Endothelial cell of umbilical vein (primary cell): Measurements from ENCODE around the gene L3MBTL4. TPM values are rescaled to one million over a fixed set of nuclear protein-coding genes. Genes with fewer than 3 reads are reported as not detected.

ENCODE experiments used
- BruUV-seq: library from RNA; stranded (reverse); fragments of 400-500 nt; replicated peaks from 2 replicates; lab custom pipeline; 2021; lab: Mats Ljungman, UMichigan
- CTCF ChIA-PET: fragments of 300-600, 350-600 bp; sonication (Branson Sonifier 250); formaldehyde crosslinking; loops from one replicate; lab custom pipeline; 2021; ENCODE audit warnings: antibody characterized with exemption, inconsistent platforms; lab: Charles Lee
- POLR2A ChIA-PET: fragments of 300-600, 350-600 bp; sonication (Branson Sonifier 250); formaldehyde crosslinking; loops from one replicate; lab custom pipeline; 2021; ENCODE audit warnings: antibody characterized with exemption, inconsistent platforms; lab: Charles Lee
- DNase-seq: peaks from one replicate; pipeline ENCODE4 v3.0.0-alpha.2; 2011; ENCODE audit warnings: low read depth, low spot score
- FAIRE-seq: peaks from 2 replicates; lab custom pipeline; 2011; peaks lifted over from hg19 to GRCh38; lab: Jason Lieb, UNC
- H2AFZ ChIP-seq: 2 replicates; pipeline ENCODE4 v1.6.0; 2012; ENCODE audit warnings: low read depth, low read length, control low read depth, inconsistent platforms
- H3K27ac ChIP-seq: 2 replicates; pipeline ENCODE4 v1.5.1; 2011; ENCODE audit warnings: low read depth, mild to moderate bottlenecking, control low read depth, low read length, moderate library complexity; ENCODE audit not compliant: insufficient read depth
- H3K27me3 ChIP-seq, 2 experiments: 2 replicates each; pipeline versions ENCODE4 v1.6.0 to v1.6.1; 2011; ENCODE audit warnings: low read length in 2 of 2, mixed read lengths in 1 of 2; ENCODE audit not compliant: control insufficient read depth in 2 of 2, insufficient read depth in 2 of 2
- H3K36me3 ChIP-seq, 2 experiments: 2 replicates in 1 of 2; 3 replicates in 1 of 2; pipeline ENCODE4 v1.5.1; 2011; ENCODE audit warnings: low read length in 2 of 2, mild to moderate bottlenecking in 1 of 2, moderate library complexity in 1 of 2; ENCODE audit not compliant: control insufficient read depth in 2 of 2, insufficient read depth in 2 of 2; ENCODE audit errors: extremely low read depth in 1 of 2
- H3K4me1 ChIP-seq: 3 replicates; pipeline ENCODE4 v1.5.1; 2011; ENCODE audit warnings: mild to moderate bottlenecking, low read length; ENCODE audit not compliant: control insufficient read depth, insufficient read depth; ENCODE audit errors: extremely low read depth
- H3K4me2 ChIP-seq: 2 replicates; pipeline ENCODE4 v1.6.1; 2011; ENCODE audit warnings: low read length, control low read depth, mixed read lengths; ENCODE audit not compliant: insufficient read depth
- H3K4me3 ChIP-seq, 3 experiments: fragments of 200-600 bp in 1 of 3; sonication (generic), shearing (Covaris generic) in 1 of 3; replicated peaks in 1 of 3; 2 replicates each; pipeline ENCODE4 v1.5.1; 2011 to 2016; ENCODE audit warnings: control low read depth in 3 of 3, low read length in 3 of 3, mild to moderate bottlenecking in 2 of 3, inconsistent platforms in 1 of 3, low read depth in 1 of 3, moderate library complexity in 1 of 3; ENCODE audit not compliant: insufficient read depth in 1 of 3
- H3K79me2 ChIP-seq: 2 replicates; pipeline ENCODE4 v1.6.0; 2012; ENCODE audit warnings: low read length, inconsistent platforms; ENCODE audit not compliant: control insufficient read depth, insufficient read depth
- H3K9ac ChIP-seq: replicated peaks from 2 replicates; pipeline ENCODE3; 2011; ENCODE audit warnings: low read length, control low read depth; ENCODE audit not compliant: insufficient read depth; ENCODE audit errors: extremely low read depth
- H3K9me1 ChIP-seq: replicated peaks from 3 replicates; pipeline ENCODE4 v1.6.0; 2011; ENCODE audit warnings: mild to moderate bottlenecking, low read length; ENCODE audit not compliant: control insufficient read depth, insufficient read depth; ENCODE audit errors: extremely low read depth
- H3K9me3 ChIP-seq: replicated peaks from 2 replicates; pipeline ENCODE4 v1.5.1; 2012; ENCODE audit warnings: low read length, inconsistent platforms; ENCODE audit not compliant: control insufficient read depth, insufficient read depth
- H4K20me1 ChIP-seq: replicated peaks from 2 replicates; pipeline ENCODE3; 2011; ENCODE audit warnings: mild to moderate bottlenecking, low read length; ENCODE audit not compliant: control insufficient read depth, insufficient read depth; ENCODE audit errors: extremely low read depth
- EZH2 ChIP-seq: IDR thresholded peaks from 2 replicates; pipeline ENCODE4 v1.6.1; 2012; ENCODE audit warnings: borderline replicate concordance, low read depth, mild to moderate bottlenecking, moderate library complexity, low read length, inconsistent platforms; ENCODE audit not compliant: severe bottlenecking
- FOS ChIP-seq: IDR thresholded peaks from 2 replicates; pipeline ENCODE4 v1.6.1; 2011; ENCODE audit warnings: mild to moderate bottlenecking, low read length, moderate library complexity, borderline replicate concordance; ENCODE audit not compliant: insufficient read depth
- GATA2 ChIP-seq: IDR thresholded peaks from 2 replicates; pipeline ENCODE4 v1.7.0; 2011; ENCODE audit warnings: low read depth, mild to moderate bottlenecking, moderate library complexity, mixed read lengths, low read length; ENCODE audit not compliant: insufficient read length, insufficient read depth
- JUN ChIP-seq: IDR thresholded peaks from 2 replicates; pipeline ENCODE4 v1.6.1; 2011; ENCODE audit warnings: borderline replicate concordance, low read depth; ENCODE audit not compliant: insufficient read length, insufficient read depth
- MAX ChIP-seq: IDR thresholded peaks from 2 replicates; pipeline ENCODE4 v1.6.1; 2011; ENCODE audit not compliant: insufficient read depth, insufficient read length
- MYC ChIP-seq: IDR thresholded peaks from one replicate; pipeline ENCODE4 v1.6.1; 2011; ENCODE audit warnings: mild to moderate bottlenecking, low read depth, low read length
- POLR2A ChIP-seq: IDR thresholded peaks from 2 replicates; pipeline ENCODE4 v1.6.1; 2012; ENCODE audit warnings: low read depth, mild to moderate bottlenecking, control low read depth, low read length
- POLR2AphosphoS5 ChIP-seq: IDR thresholded peaks from 2 replicates; pipeline ENCODE4 v1.6.1; 2012; ENCODE audit warnings: low read depth, mild to moderate bottlenecking, control low read depth, low read length, moderate library complexity; ENCODE audit not compliant: insufficient read depth
- dilution Hi-C: fragments of 300-500 bp; cut with MboI; formaldehyde crosslinking; loops from one replicate; pipeline ENCODE4 v1.15.0; 2019; ENCODE audit warnings: low sequenced_read_pairs; ENCODE audit not compliant: extremely low pct_ligation_motif_present
- intact Hi-C: fragments of 100-400 bp; cut with micrococcal nuclease; formaldehyde crosslinking; loops from one replicate; pipeline ENCODE4 v1.10.0; 2022
- polyA plus RNA-seq, 4 experiments: library from polyadenylated mRNA; depleted of rRNA in 3 of 4; stranded (reverse) in 3 of 4; unstranded in 1 of 4; fragments of >200 nt; gene quantifications; 2 replicates each; pipeline versions ENCODE4 v1.2.1 to v1.2.3, GENCODE V29; 2011 to 2012; ENCODE audit warnings: missing spikeins in 1 of 4
- total RNA-seq: library from RNA; stranded (reverse); gene quantifications from 2 replicates; pipeline ENCODE4 v1.2.3, GENCODE V29; 2021

L3MBTL4 gene
- total and polyA plus RNA-seq, 2 donors (not counting 3 experiments of a cell fraction or from before 2014, with no cell fraction given): 0.80 TPM; not detected in 1

- DNase-seq: no peak
- Histone ChIP-seq H2AFZ (no peak overlapping the region), H3K27ac (no peak overlapping the region), H3K79me2 (no peaks in the 10 kb centered on the region), H3K27me3 (no peaks in the 10 kb centered on the region), H3K36me3 (no peaks in the 10 kb centered on the region), H3K9me1 (no peaks in the 10 kb centered on the region), H3K4me3 (no peak overlapping the region), H4K20me1 (no peaks in the 10 kb centered on the region), H3K4me2 (no peak overlapping the region), H3K9me3 (no peaks in the 10 kb centered on the region), H3K4me1 (no peaks in the 10 kb centered on the region), H3K9ac (no peak overlapping the region)
- FAIRE-seq: no peak
- CTCF ChIA-PET: no interaction called here
- intact Hi-C loops: no loop called here
- POLR2A ChIA-PET: no interaction called here
- TF ChIP-seq MAX (no peak), POLR2AphosphoS5 (no peak), MYC (no peak)
- no TSS peak for BruUV-seq
- dilution Hi-C loops: no loop called here
Measured at GRCh38 chr18:6018671-6019070, 396.0 kb downstream of the L3MBTL4 start.

GRCh38 chr18:6017171-6017570 lies 397.5 kb downstream of the L3MBTL4 start:
- Histone ChIP-seq H3K9ac (no peak overlapping the region), H3K36me3 (no peaks in the 10 kb centered on the region), H3K4me2 (no peak overlapping the region), H3K4me1 (no peaks in the 10 kb centered on the region), H3K9me1 (no peaks in the 10 kb centered on the region), H3K9me3 (no peaks in the 10 kb centered on the region), H3K79me2 (no peaks in the 10 kb centered on the region), H3K27me3 (no peaks in the 10 kb centered on the region), H3K27ac (no peak overlapping the region), H2AFZ (no peak overlapping the region), H3K4me3 (no peak overlapping the region), H4K20me1 (no peaks in the 10 kb centered on the region)
- intact Hi-C loops: no loop called here
- POLR2A ChIA-PET: no interaction called here
- TF ChIP-seq GATA2 (no peak), JUN (no peak), MAX (no peak), EZH2 (no peak), FOS (no peak), POLR2AphosphoS5 (no peak), POLR2A (no peak)
- dilution Hi-C loops: no loop called here
- CTCF ChIA-PET: no interaction called here
- no TSS peak for BruUV-seq
- FAIRE-seq (no peak), DNase-seq (no peak)
